ENCODE results near the gene GGCX. TPM values are rescaled to one million over a fixed set of nuclear protein-coding genes. Genes with fewer than 3 reads are reported as not detected.
A peak's percentile ranks its signal among the peaks of the same experiment; 100 is the strongest.

The GGCX gene
- total and polyA plus RNA-seq, 2 of the 13 experiments (the other 11 are each of a cell fraction or from before 2014, with no cell fraction given) = 72.5 to 103 TPM

GRCh38 chr2:85551698-85552678 is 9.3 kb downstream of the GGCX start (continued):
- no peak for TF ChIP-seq HIC2 (CRISPR knock-in tag; IDR thresholded peaks at IDR 0.05; ENCODE audit: low read depth)
- TF ChIP-seq ZNF496 (CRISPR knock-in tag; IDR thresholded peaks at IDR 0.05; ENCODE audit: insufficient replicate concordance) = no peak
- TF ChIP-seq ZNF501 (CRISPR knock-in tag; IDR thresholded peaks at IDR 0.05) = 0 out of 2 replicates have a peak, but pooled peaks have one; percentile 53
- no peak for TF ChIP-seq PHF20 (CRISPR knock-in tag; IDR thresholded peaks at IDR 0.05)
- 0 out of 2 replicates have a peak, but pooled peaks have one; percentile 13 for TF ChIP-seq ZMYM4 (CRISPR knock-in tag; IDR thresholded peaks at IDR 0.05)
- 0 out of 2 replicates have a peak, but pooled peaks have one; percentile 31 for TF ChIP-seq ZNF747 (CRISPR knock-in tag; IDR thresholded peaks at IDR 0.05; ENCODE audit: borderline replicate concordance)
- no peak for TF ChIP-seq SMAD3 (CRISPR knock-in tag; IDR thresholded peaks at IDR 0.05)
- no peak for TF ChIP-seq MTERF4 (CRISPR knock-in tag; IDR thresholded peaks at IDR 0.05)
- TF ChIP-seq, protein P1, sequence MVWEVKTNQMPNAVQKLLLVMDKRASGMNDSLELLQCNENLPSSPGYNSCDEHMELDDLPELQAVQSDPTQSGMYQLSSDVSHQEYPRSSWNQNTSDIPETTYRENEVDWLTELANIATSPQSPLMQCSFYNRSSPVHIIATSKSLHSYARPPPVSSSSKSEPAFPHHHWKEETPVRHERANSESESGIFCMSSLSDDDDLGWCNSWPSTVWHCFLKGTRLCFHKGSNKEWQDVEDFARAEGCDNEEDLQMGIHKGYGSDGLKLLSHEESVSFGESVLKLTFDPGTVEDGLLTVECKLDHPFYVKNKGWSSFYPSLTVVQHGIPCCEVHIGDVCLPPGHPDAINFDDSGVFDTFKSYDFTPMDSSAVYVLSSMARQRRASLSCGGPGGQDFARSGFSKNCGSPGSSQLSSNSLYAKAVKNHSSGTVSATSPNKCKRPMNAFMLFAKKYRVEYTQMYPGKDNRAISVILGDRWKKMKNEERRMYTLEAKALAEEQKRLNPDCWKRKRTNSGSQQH (CRISPR knock-in tag; IDR thresholded peaks at IDR 0.05; ENCODE audit: low read depth) = 0 out of 2 replicates have a peak, but pooled peaks have one; percentile 51
- no peak for TF ChIP-seq ZNF383 (CRISPR knock-in tag; IDR thresholded peaks at IDR 0.05; ENCODE audit: borderline replicate concordance)
- TF ChIP-seq ZNF781 (CRISPR knock-in tag; IDR thresholded peaks at IDR 0.05; ENCODE audit: borderline replicate concordance, not compliant biosample characterization) = no peak
- peak; percentile 80; the same call in 1 of the 2 replicates for TF ChIP-seq SSRP1 (CRISPR knock-in tag; IDR thresholded peaks at IDR 0.05)
- TF ChIP-seq IRX3 (CRISPR knock-in tag; IDR thresholded peaks at IDR 0.05; ENCODE audit: borderline replicate concordance, low read depth) = peak; percentile 32; the same call in 1 of the 2 replicates
- peak in 1 of 2 experiments; percentile 75; a peak in 2 of 4 replicates for TF ChIP-seq KLF16 (CRISPR knock-in tag; IDR thresholded peaks at IDR 0.05)
- TF ChIP-seq ZNF280B (CRISPR knock-in tag; IDR thresholded peaks at IDR 0.05; ENCODE audit: borderline replicate concordance) = no peak
- 0 out of 2 replicates have a peak, but pooled peaks have one; percentile 70 for TF ChIP-seq FOXK1 (CRISPR knock-in tag; IDR thresholded peaks at IDR 0.05; ENCODE audit: borderline replicate concordance, low read depth)
- no peak for TF ChIP-seq TEAD2 (CRISPR knock-in tag; IDR thresholded peaks at IDR 0.05)
- TF ChIP-seq XRCC5 (optimal IDR thresholded peaks at IDR 0.05; ENCODE audit: low read length) = peak; percentile 83
- 0 out of 2 replicates have a peak, but pooled peaks have one; percentile 12 for TF ChIP-seq SIX4 (CRISPR knock-in tag; IDR thresholded peaks at IDR 0.05)
- TF ChIP-seq ZNF629 (CRISPR knock-in tag; conservative IDR thresholded peaks at IDR 0.05) = no peak
- no peak for TF ChIP-seq ATM (IDR thresholded peaks at IDR 0.05; ENCODE audit: borderline replicate concordance)
- TF ChIP-seq JDP2 (CRISPR knock-in tag; IDR thresholded peaks at IDR 0.05; ENCODE audit: borderline replicate concordance) = no peak
- TF ChIP-seq ZNF232 (CRISPR knock-in tag; IDR thresholded peaks at IDR 0.05; ENCODE audit: borderline replicate concordance) = no peak

Data from HepG2 (cell line).